ENCODE measurements around the gene XXYLT1.
"Not testable (repeated sequence)": the region's sequence is repeated elsewhere in the genome, so short reads cannot be mapped to it uniquely, and the experiment has no call there.

The XXYLT1 gene

GRCh38 chr3:195060217-195060481 lies 210.8 kb downstream of the XXYLT1 start:
- H3K27me3 ChIP-seq (ENCODE audit: control insufficient read depth in 1 of 2, insufficient read depth in 2 of 2, low read length in 2 of 2): no peaks in the 10 kb centered on the region
- H3K4me1 ChIP-seq (ENCODE audit: control insufficient read depth, insufficient read depth, low read length): peaks cover 30% of the 10 kb centered on the region
- H3K4me3 ChIP-seq (ENCODE audit: low read length in 2 of 2): no peak overlapping the region
- H3K9me3 ChIP-seq (ENCODE audit: control insufficient read depth in 2 of 2, low read length in 2 of 2): no peaks in the 10 kb centered on the region
- no peaks in the 10 kb centered on the region for H3K36me3 ChIP-seq (ENCODE audit: control insufficient read depth in 2 of 2, insufficient read depth in 2 of 2, low read length in 2 of 2)
- no peak overlapping the region for H3K27ac ChIP-seq (ENCODE audit: low read length)
- H3K9ac ChIP-seq (ENCODE audit: low read length in 2 of 2): no peak overlapping the region

- no peak overlapping the region for H3K4me3 ChIP-seq (ENCODE audit: low read length in 2 of 2)
- H3K36me3 ChIP-seq (ENCODE audit: control insufficient read depth in 2 of 2, insufficient read depth in 2 of 2, low read length in 2 of 2): no peaks in the 10 kb centered on the region
- H3K9me3 ChIP-seq (ENCODE audit: control insufficient read depth in 2 of 2, low read length in 2 of 2): no peaks in the 10 kb centered on the region
- H3K27ac ChIP-seq (ENCODE audit: low read length): no peak overlapping the region
- H3K4me1 ChIP-seq (ENCODE audit: control insufficient read depth, insufficient read depth, low read length): peaks cover 26% of the 10 kb centered on the region
- H3K27me3 ChIP-seq (ENCODE audit: control insufficient read depth in 1 of 2, insufficient read depth in 2 of 2, low read length in 2 of 2): no peaks in the 10 kb centered on the region
- H3K9ac ChIP-seq (ENCODE audit: low read length in 2 of 2): no peak overlapping the region
Measured at GRCh38 chr3:195059471-195060216, 211.3 kb downstream of the XXYLT1 start.

GRCh38 chr3:195059006-195059350 lies 212.0 kb downstream of the XXYLT1 start:
- Histone ChIP-seq H3K9me3 (ENCODE audit: control insufficient read depth in 2 of 2, low read length in 2 of 2) (no peaks in the 10 kb centered on the region), H3K4me1 (ENCODE audit: control insufficient read depth, insufficient read depth, low read length) (peaks cover 20% of the 10 kb centered on the region), H3K9ac (ENCODE audit: low read length in 2 of 2) (no peak overlapping the region), H3K27ac (ENCODE audit: low read length) (no peak overlapping the region), H3K4me3 (ENCODE audit: low read length in 2 of 2) (no peak overlapping the region), H3K36me3 (ENCODE audit: control insufficient read depth in 2 of 2, insufficient read depth in 2 of 2, low read length in 2 of 2) (no peaks in the 10 kb centered on the region), H3K27me3 (ENCODE audit: control insufficient read depth in 1 of 2, insufficient read depth in 2 of 2, low read length in 2 of 2) (no peaks in the 10 kb centered on the region)

- Histone ChIP-seq H3K27me3 (ENCODE audit: control insufficient read depth in 1 of 2, insufficient read depth in 2 of 2, low read length in 2 of 2) (no peaks in the 10 kb centered on the region), H3K9ac (ENCODE audit: low read length in 2 of 2) (no peak overlapping the region), H3K4me1 (ENCODE audit: control insufficient read depth, insufficient read depth, low read length) (peaks cover 15% of the 10 kb centered on the region), H3K36me3 (ENCODE audit: control insufficient read depth in 2 of 2, insufficient read depth in 2 of 2, low read length in 2 of 2) (no peaks in the 10 kb centered on the region), H3K27ac (ENCODE audit: low read length) (no peak overlapping the region), H3K9me3 (ENCODE audit: control insufficient read depth in 2 of 2, low read length in 2 of 2) (no peaks in the 10 kb centered on the region), H3K4me3 (ENCODE audit: low read length in 2 of 2) (no peak overlapping the region)
Measured at GRCh38 chr3:195058336-195059005, 212.5 kb downstream of the XXYLT1 start.

GRCh38 chr3:195057716-195058115 lies 213.2 kb downstream of the XXYLT1 start:
- Histone ChIP-seq H3K9me3 (ENCODE audit: control insufficient read depth in 2 of 2, low read length in 2 of 2) (no peaks in the 10 kb centered on the region), H3K9ac (ENCODE audit: low read length in 2 of 2) (no peak overlapping the region), H3K27me3 (ENCODE audit: control insufficient read depth in 1 of 2, insufficient read depth in 2 of 2, low read length in 2 of 2) (no peaks in the 10 kb centered on the region), H3K4me3 (ENCODE audit: low read length in 2 of 2) (no peak overlapping the region), H3K27ac (ENCODE audit: low read length) (no peak overlapping the region), H3K4me1 (ENCODE audit: control insufficient read depth, insufficient read depth, low read length) (peaks cover 7% of the 10 kb centered on the region), H3K36me3 (ENCODE audit: control insufficient read depth in 2 of 2, insufficient read depth in 2 of 2, low read length in 2 of 2) (no peaks in the 10 kb centered on the region)

- Histone ChIP-seq H3K27me3 (ENCODE audit: control insufficient read depth in 1 of 2, insufficient read depth in 2 of 2, low read length in 2 of 2) (no peaks in the 10 kb centered on the region), H3K9ac (ENCODE audit: low read length in 2 of 2) (no peak overlapping the region), H3K9me3 (ENCODE audit: control insufficient read depth in 2 of 2, low read length in 2 of 2) (no peaks in the 10 kb centered on the region), H3K36me3 (ENCODE audit: control insufficient read depth in 2 of 2, insufficient read depth in 2 of 2, low read length in 2 of 2) (no peaks in the 10 kb centered on the region), H3K27ac (ENCODE audit: low read length) (no peak overlapping the region), H3K4me3 (ENCODE audit: low read length in 2 of 2) (no peak overlapping the region), H3K4me1 (ENCODE audit: control insufficient read depth, insufficient read depth, low read length) (peaks cover 3% of the 10 kb centered on the region)
Measured at GRCh38 chr3:195056506-195056905, 214.5 kb downstream of the XXYLT1 start.

- Histone ChIP-seq H3K4me1 (ENCODE audit: control insufficient read depth, insufficient read depth, low read length) (no peaks in the 10 kb centered on the region), H3K36me3 (ENCODE audit: control insufficient read depth in 2 of 2, insufficient read depth in 2 of 2, low read length in 2 of 2) (no peaks in the 10 kb centered on the region), H3K27me3 (ENCODE audit: control insufficient read depth in 1 of 2, insufficient read depth in 2 of 2, low read length in 2 of 2) (no peaks in the 10 kb centered on the region), H3K4me3 (ENCODE audit: low read length in 2 of 2) (no peak overlapping the region), H3K9me3 (ENCODE audit: control insufficient read depth in 2 of 2, low read length in 2 of 2) (no peaks in the 10 kb centered on the region), H3K9ac (ENCODE audit: low read length in 2 of 2) (no peak overlapping the region), H3K27ac (ENCODE audit: low read length) (no peak overlapping the region)
Measured at GRCh38 chr3:195054311-195054710, 216.6 kb downstream of the XXYLT1 start.

GRCh38 chr3:195052939-195053338 lies 218.0 kb downstream of the XXYLT1 start:
- H3K4me3 ChIP-seq (ENCODE audit: low read length in 2 of 2): no peak overlapping the region
- H3K4me1 ChIP-seq (ENCODE audit: control insufficient read depth, insufficient read depth, low read length): no peaks in the 10 kb centered on the region
- H3K27me3 ChIP-seq (ENCODE audit: control insufficient read depth in 1 of 2, insufficient read depth in 2 of 2, low read length in 2 of 2): no peaks in the 10 kb centered on the region
- no peaks in the 10 kb centered on the region for H3K9me3 ChIP-seq (ENCODE audit: control insufficient read depth in 2 of 2, low read length in 2 of 2)
- no peak overlapping the region for H3K27ac ChIP-seq (ENCODE audit: low read length)
- no peaks in the 10 kb centered on the region for H3K36me3 ChIP-seq (ENCODE audit: control insufficient read depth in 2 of 2, insufficient read depth in 2 of 2, low read length in 2 of 2)
- no peak overlapping the region for H3K9ac ChIP-seq (ENCODE audit: low read length in 2 of 2)

GRCh38 chr3:195050296-195050695 lies 220.7 kb downstream of the XXYLT1 start:
- H3K36me3 ChIP-seq (ENCODE audit: control insufficient read depth in 2 of 2, insufficient read depth in 2 of 2, low read length in 2 of 2); H3K9ac ChIP-seq (ENCODE audit: low read length in 2 of 2); H3K27ac ChIP-seq (ENCODE audit: low read length); H3K9me3 ChIP-seq (ENCODE audit: control insufficient read depth in 2 of 2, low read length in 2 of 2); H3K27me3 ChIP-seq (ENCODE audit: control insufficient read depth in 1 of 2, insufficient read depth in 2 of 2, low read length in 2 of 2); H3K4me3 ChIP-seq (ENCODE audit: low read length in 2 of 2); H3K4me1 ChIP-seq (ENCODE audit: control insufficient read depth, insufficient read depth, low read length): not testable (repeated sequence)

- Histone ChIP-seq H3K27ac (ENCODE audit: low read length) (no peak overlapping the region), H3K36me3 (ENCODE audit: control insufficient read depth in 2 of 2, insufficient read depth in 2 of 2, low read length in 2 of 2) (no peaks in the 10 kb centered on the region), H3K4me3 (ENCODE audit: low read length in 2 of 2) (no peak overlapping the region), H3K27me3 (ENCODE audit: control insufficient read depth in 1 of 2, insufficient read depth in 2 of 2, low read length in 2 of 2) (no peaks in the 10 kb centered on the region), H3K9ac (ENCODE audit: low read length in 2 of 2) (no peak overlapping the region), H3K9me3 (ENCODE audit: control insufficient read depth in 2 of 2, low read length in 2 of 2) (no peaks in the 10 kb centered on the region), H3K4me1 (ENCODE audit: control insufficient read depth, insufficient read depth, low read length) (no peaks in the 10 kb centered on the region)
Measured at GRCh38 chr3:195048059-195048905, 222.7 kb downstream of the XXYLT1 start.

- no peaks in the 10 kb centered on the region for H3K9me3 ChIP-seq (ENCODE audit: control insufficient read depth in 2 of 2, low read length in 2 of 2)
- no peak overlapping the region for H3K9ac ChIP-seq (ENCODE audit: low read length in 2 of 2)
- peaks cover 0 to 3% of the 10 kb centered on the region in 2 donors for H3K27me3 ChIP-seq (ENCODE audit: control insufficient read depth in 1 of 2, insufficient read depth in 2 of 2, low read length in 2 of 2)
- H3K27ac ChIP-seq (ENCODE audit: low read length): no peak overlapping the region
- no peaks in the 10 kb centered on the region for H3K36me3 ChIP-seq (ENCODE audit: control insufficient read depth in 2 of 2, insufficient read depth in 2 of 2, low read length in 2 of 2)
- no peaks in the 10 kb centered on the region for H3K4me1 ChIP-seq (ENCODE audit: control insufficient read depth, insufficient read depth, low read length)
- H3K4me3 ChIP-seq (ENCODE audit: low read length in 2 of 2): no peak overlapping the region
Measured at GRCh38 chr3:195047536-195047935, 223.4 kb downstream of the XXYLT1 start.

Data from stomach smooth muscle (tissue), 2 donors.